Spinal cord (tissue), 10 donors: ENCODE data around the gene TMCC1. TPM values are rescaled to one million over a fixed set of nuclear protein-coding genes. Genes with fewer than 3 reads are reported as not detected.

Source experiments
- DNase-seq, 6 donors: peaks; one replicate each; pipeline versions ENCODE4 v3.0.0 to v3.0.0-alpha.2; 2013 to 2015; ENCODE audit warnings: low spot score in 6 of 6, low read depth in 4 of 6
- H3K27ac ChIP-seq: one replicate; pipeline ENCODE4 v1.5.1; 2013; ENCODE audit warnings: low read depth, low read length, control low read depth
- H3K27me3 ChIP-seq: one replicate; pipeline ENCODE4 v1.6.1; 2013; ENCODE audit warnings: low read length; ENCODE audit not compliant: control insufficient read depth, insufficient read depth
- H3K36me3 ChIP-seq: one replicate; pipeline ENCODE4 v1.6.1; 2013; ENCODE audit warnings: low read length; ENCODE audit not compliant: control insufficient read depth, insufficient read depth
- H3K4me1 ChIP-seq: one replicate; pipeline ENCODE4 v1.6.1; 2013; ENCODE audit warnings: low read length; ENCODE audit not compliant: control insufficient read depth, insufficient read depth
- H3K4me3 ChIP-seq: one replicate; pipeline ENCODE4 v1.5.1; 2013; ENCODE audit warnings: low read depth, low read length, control low read depth
- H3K9me3 ChIP-seq: one replicate; pipeline ENCODE4 v1.6.1; 2013; ENCODE audit warnings: low read length; ENCODE audit not compliant: control insufficient read depth, insufficient read depth
- WGBS: methylation state at CpG from one replicate; pipeline ENCODE4 v1.1.5; 2013; ENCODE audit warnings: missing lambda C conversion rate; ENCODE audit not compliant: insufficient coverage; 5-methylcytosine and 5-hydroxymethylcytosine counted together
- polyA plus RNA-seq, 2 donors: library from polyadenylated mRNA; unstranded; fragments of 120-200 nt; gene quantifications; one replicate each; pipeline ENCODE4 v1.2.1, GENCODE V29; 2013; ENCODE audit not compliant: insufficient read length in 2 of 2
- total RNA-seq, 2 donors: library from RNA; depleted of rRNA in 1 of 2; stranded (reverse); fragments of 120-200 nt in 1 of 2; fragments of >200 nt in 1 of 2; gene quantifications; one replicate each; pipeline versions ENCODE4 v1.2.3 to v1.2.4, GENCODE V29; 2013 to 2014
- donor health status: healthy.

TMCC1 gene
- total and polyA plus RNA-seq, 4 donors, result 34.1 to 49.1 (median 44.4) TPM

GRCh38 chr3:129827765-129828164 is 65.7 kb downstream of the TMCC1 start:
- Histone ChIP-seq H3K4me3 (no peak overlapping the region), H3K4me1 (peaks cover 3% of the 10 kb centered on the region), H3K9me3 (no peaks in the 10 kb centered on the region), H3K27ac (no peak overlapping the region), H3K27me3 (no peaks in the 10 kb centered on the region), H3K36me3 (no peaks in the 10 kb centered on the region)
- 71% methylated on average over 5 of the region's 7 CpGs for WGBS
- DNase-seq, result no peak

GRCh38 chr3:129824926-129825541 is 68.5 kb downstream of the TMCC1 start:
- H3K36me3 ChIP-seq, result no peaks in the 10 kb centered on the region
- no peak overlapping the region for H3K4me3 ChIP-seq
- peak in 4 of 6 donors; percentile 19 to 79 (median 48) for DNase-seq
- H3K9me3 ChIP-seq, result no peaks in the 10 kb centered on the region
- WGBS, result 46% methylated on average over 2 of the region's 3 CpGs
- H3K27ac ChIP-seq, result no peak overlapping the region
- no peaks in the 10 kb centered on the region for H3K27me3 ChIP-seq
- H3K4me1 ChIP-seq, result peaks cover 3% of the 10 kb centered on the region

- Histone ChIP-seq H3K27me3 (no peaks in the 10 kb centered on the region), H3K27ac (no peak overlapping the region), H3K4me1 (peaks cover under 1% of the 10 kb centered on the region), H3K36me3 (no peaks in the 10 kb centered on the region), H3K9me3 (no peaks in the 10 kb centered on the region), H3K4me3 (no peak overlapping the region)
- no CpG with 5 or more reads among the region's 1 CpG for WGBS
- DNase-seq, result no peak
These were observed 70.8 kb downstream of the TMCC1 start for GRCh38 chr3:129822679-129823078.

GRCh38 chr3:129822241-129822640 is 71.3 kb downstream of the TMCC1 start:
- Histone ChIP-seq H3K4me3 (no peak overlapping the region), H3K27me3 (no peaks in the 10 kb centered on the region), H3K36me3 (no peaks in the 10 kb centered on the region), H3K9me3 (no peaks in the 10 kb centered on the region), H3K4me1 (no peaks in the 10 kb centered on the region), H3K27ac (no peak overlapping the region)
- DNase-seq, result no peak
- no CpG with 5 or more reads among the region's 1 CpG for whole genome bisulfite sequencing

- H3K36me3 ChIP-seq, result no peaks in the 10 kb centered on the region
- no peak overlapping the region for H3K27ac ChIP-seq
- no peaks in the 10 kb centered on the region for H3K27me3 ChIP-seq
- DNase-seq, result no peak
- H3K4me3 ChIP-seq, result no peak overlapping the region
- no peaks in the 10 kb centered on the region for H3K4me1 ChIP-seq
- no peaks in the 10 kb centered on the region for H3K9me3 ChIP-seq
- WGBS, result no CpG with 5 or more reads among the region's 4 CpGs
These were observed 72.9 kb downstream of the TMCC1 start for GRCh38 chr3:129820587-129820986.

- no peaks in the 10 kb centered on the region for H3K4me1 ChIP-seq
- no peaks in the 10 kb centered on the region for H3K27me3 ChIP-seq
- DNase-seq, result no peak
- no peaks in the 10 kb centered on the region for H3K36me3 ChIP-seq
- H3K4me3 ChIP-seq, result no peak overlapping the region
- peaks cover 3% of the 10 kb centered on the region for H3K9me3 ChIP-seq
- WGBS, result no CpG with 5 or more reads among the region's 3 CpGs
- no peak overlapping the region for H3K27ac ChIP-seq
These were observed 80.9 kb downstream of the TMCC1 start for GRCh38 chr3:129812589-129812988.

GRCh38 chr3:129809297-129809696 is 84.2 kb downstream of the TMCC1 start:
- Histone ChIP-seq H3K4me3 (no peak overlapping the region), H3K4me1 (no peaks in the 10 kb centered on the region)
- no peak for DNase-seq

GRCh38 chr3:129796146-129796545 is 97.4 kb downstream of the TMCC1 start:
- no peak overlapping the region for H3K27ac ChIP-seq
- WGBS, result no CpG with 5 or more reads among the region's 4 CpGs
- no peak for DNase-seq
- H3K4me1 ChIP-seq, result peaks cover 10% of the 10 kb centered on the region
- H3K9me3 ChIP-seq, result no peaks in the 10 kb centered on the region
- peaks cover 2% of the 10 kb centered on the region for H3K36me3 ChIP-seq
- no peaks in the 10 kb centered on the region for H3K27me3 ChIP-seq
- H3K4me3 ChIP-seq, result no peak overlapping the region

More at GRCh38 chr3:129809297-129809696, 84.2 kb downstream of the TMCC1 start:
- H3K27ac ChIP-seq, result no peak overlapping the region
- no peaks in the 10 kb centered on the region for H3K27me3 ChIP-seq
- H3K36me3 ChIP-seq, result no peaks in the 10 kb centered on the region
- H3K9me3 ChIP-seq, result no peaks in the 10 kb centered on the region

- H3K36me3 ChIP-seq, result peaks cover 2% of the 10 kb centered on the region
- DNase-seq, result peak in 2 of 6 donors; percentile 2 to 62
- no peaks in the 10 kb centered on the region for H3K27me3 ChIP-seq
- H3K9me3 ChIP-seq, result no peaks in the 10 kb centered on the region
- WGBS, result 82% methylated on average over 1 of the region's 6 CpGs
- peaks cover 10% of the 10 kb centered on the region for H3K4me1 ChIP-seq
- H3K4me3 ChIP-seq, result no peak overlapping the region
- H3K27ac ChIP-seq, result no peak overlapping the region
These were observed 98.1 kb downstream of the TMCC1 start for GRCh38 chr3:129795186-129796010.
